DMS153 (cell line): ENCODE data around the gene INHA.

Experiments
- DNase-seq: peaks from one replicate; lab custom pipeline; 2025; lab: John Stamatoyannopoulos, UW

The INHA gene

DNA sequence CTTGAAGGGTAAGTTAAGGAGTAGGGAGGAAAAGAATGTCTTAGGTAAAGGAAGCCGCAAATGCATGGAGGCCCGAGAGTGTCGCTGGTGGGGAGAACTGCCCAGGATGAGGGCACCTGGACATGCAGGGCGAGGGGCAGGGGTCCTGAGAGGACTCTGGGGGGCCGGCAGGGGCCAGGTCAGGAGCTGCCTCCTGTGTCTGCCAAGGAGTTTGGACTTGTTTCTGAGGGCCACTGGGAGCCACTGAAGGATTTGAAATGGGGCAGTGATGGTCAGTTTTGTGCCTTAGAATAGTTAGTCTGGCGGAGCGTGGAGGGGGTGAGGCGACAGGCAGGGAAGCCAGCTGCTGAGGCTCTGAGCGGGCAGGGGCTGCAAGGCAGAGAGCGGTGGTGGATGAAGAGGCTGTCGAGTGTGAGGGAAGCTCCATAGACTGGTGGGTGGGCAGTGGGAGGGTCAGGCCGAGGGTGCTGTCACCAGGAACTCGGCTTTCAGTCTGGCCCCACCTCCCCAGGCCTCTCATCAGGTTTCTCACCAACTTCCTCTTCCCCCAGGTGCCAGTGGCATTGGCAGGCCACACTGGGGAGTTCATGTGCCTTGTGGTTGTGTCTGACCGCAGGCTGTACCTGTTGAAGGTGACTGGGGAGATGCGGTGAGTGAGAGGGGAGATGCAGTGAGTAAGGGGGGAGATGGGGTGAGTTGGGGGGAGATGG, 40.6 kb downstream of the INHA start:
- DNase-seq: no peak

DNA sequence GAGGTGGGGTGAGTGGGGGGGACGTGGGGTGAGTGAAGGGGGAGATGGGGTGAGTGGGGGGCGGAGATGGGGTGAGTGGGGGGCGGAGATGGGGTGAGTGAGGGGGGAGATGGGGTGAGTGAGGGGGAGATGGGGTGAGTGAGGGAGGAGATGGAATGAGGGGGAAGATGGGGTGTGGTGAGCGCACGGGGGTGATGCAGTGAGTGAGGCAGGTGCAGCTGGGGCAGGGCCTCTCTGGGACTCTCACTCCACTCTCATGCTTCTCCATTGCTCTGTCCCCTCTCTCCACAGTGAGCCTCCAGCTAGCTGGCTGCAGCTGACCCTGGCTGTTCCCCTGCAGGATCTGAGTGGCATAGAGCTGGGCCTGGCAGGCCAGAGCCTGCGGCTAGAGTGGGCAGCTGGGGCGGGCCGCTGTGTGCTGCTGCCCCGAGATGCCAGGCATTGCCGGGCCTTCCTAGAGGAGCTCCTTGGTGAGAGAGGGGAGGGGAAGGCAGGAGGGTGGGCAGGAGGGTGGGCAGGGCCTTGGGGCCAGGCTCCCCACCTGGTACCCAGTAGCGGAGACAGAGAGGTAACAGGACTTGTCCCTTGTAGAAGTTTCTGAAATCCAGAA, 41.5 kb downstream of the INHA start:
- no peak for DNase-seq

DNA sequence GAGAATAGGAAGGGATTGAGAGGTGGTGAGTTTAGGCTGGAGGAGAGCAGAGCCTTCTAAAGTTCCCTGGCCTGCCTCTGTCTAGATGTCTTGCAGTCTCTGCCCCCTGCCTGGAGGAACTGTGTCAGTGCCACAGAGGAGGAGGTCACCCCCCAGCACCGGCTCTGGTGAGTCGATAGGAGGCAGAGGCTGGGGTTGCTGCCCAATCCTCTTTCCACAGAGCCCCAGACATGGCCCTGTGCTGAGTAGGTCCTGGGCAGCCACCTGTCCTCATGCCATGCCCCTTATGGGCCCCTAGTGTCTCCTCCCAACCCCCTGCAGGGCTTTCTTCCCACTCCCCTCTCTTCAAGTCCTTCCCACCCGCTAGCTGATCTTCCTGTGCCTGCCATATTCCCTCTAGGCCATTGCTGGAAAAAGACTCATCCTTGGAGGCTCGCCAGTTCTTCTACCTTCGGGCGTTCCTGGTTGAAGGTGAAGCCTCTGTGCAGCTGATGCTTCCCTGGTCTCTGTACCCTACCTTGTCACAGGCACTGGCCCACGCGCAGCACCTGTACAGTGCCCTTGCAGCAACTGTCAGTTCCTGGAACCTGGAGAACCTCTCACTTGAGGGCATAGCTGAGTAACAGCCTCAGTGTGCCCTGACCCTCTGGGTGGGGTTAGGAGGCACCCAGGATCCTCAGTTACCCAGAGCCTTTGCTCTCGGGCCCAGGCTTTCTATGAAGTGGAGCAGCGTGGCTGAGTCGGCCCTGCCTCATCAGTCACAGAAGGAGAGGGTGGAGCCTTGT, 42.2 kb downstream of the INHA start:
- no peak for DNase-seq

DNA sequence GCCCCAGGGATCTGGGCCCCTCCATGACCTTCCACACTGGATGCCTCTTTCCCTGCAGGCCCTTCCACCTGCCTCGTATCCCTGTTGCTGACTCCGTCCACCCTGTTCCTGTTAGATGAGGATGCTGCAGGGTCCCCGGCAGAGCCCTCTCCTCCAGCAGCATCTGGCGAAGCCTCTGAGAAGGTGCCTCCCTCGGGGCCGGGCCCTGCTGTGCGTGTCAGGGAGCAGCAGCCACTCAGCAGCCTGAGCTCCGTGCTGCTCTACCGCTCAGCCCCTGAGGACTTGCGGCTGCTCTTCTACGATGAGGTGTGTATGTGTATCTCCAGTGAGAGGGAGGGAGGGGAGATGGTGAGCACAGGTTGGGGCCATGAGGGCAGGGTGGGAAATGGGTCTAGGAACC, 42.9 kb downstream of the INHA start:
- no peak for DNase-seq

DNA sequence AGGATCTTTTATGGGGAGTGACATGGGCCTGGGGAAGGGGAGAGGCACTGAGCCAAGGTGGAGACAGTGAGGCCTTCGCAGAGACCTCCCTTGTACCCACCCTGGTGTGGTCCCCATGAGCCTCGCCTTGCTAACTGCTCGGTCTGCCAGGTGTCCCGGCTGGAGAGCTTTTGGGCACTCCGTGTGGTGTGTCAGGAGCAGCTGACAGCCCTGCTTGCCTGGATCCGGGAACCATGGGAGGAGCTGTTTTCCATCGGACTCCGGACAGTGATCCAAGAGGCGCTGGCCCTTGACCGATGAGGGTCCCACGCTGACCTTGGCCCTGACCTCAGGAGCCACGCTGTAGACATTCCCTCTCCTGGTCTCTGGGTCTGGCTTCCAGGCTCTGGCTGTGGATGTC, 43.8 kb downstream of the INHA start:
- DNase-seq: no peak

DNA sequence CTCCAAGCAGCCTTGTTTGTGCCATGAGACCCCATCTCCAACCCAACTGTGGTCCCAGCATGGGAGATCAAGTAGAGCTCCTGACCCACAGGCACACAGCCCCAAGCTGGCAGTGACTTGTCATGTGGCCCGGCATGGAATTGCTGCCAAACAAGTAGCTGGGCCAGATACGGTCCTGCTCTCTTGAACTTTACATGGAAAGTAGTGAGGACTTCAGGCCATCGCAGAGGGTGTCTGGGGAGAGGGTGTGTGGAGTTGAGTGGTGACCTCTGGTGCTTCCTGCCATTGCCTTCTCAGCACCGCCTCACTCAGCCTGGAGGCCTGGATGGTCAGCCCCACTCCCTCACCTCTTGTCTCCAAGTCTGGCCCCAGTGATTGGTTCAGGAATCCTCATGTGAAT, 44.4 kb downstream of the INHA start:
- no peak for DNase-seq

DNA sequence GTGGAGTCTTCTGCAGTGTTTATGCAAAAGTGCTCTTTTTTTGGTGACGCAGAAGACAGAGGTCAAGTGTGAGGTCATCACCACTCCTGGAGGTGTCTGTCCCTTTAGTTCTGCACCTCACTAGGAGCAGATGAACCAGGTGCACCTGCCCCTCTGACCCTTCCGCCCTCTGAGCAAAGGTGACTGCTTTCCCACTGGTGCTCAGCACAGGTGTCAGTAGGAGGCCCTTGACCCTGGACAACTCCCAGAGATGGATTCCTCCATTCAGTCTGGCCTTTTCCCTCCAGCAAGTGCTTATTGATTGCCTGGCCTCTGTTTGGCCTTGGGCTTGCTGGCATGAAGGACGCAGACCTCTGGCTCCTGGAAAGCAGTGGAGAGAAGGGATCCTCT, 46.6 kb downstream of the INHA start:
- no peak for DNase-seq

DNA sequence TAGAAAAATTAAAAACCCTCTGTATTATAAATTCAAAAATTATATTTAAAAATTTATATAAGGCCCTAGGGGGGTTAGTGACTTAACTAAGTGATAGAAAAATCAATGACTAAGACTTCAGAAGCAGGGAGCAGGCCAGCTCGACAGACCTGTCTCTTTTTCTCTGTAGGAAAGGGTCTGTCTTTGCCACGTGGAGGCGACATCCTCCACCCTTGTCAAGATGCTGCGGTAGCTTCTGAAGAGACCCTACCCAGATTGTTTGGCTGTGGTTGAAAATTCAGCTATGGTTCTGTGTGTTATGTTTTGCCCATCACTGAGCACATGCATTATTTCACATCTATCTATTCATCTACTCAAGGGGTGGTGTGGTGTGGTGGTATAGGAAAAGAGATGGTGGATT, 47.1 kb downstream of the INHA start:
- DNase-seq: no peak

DNA sequence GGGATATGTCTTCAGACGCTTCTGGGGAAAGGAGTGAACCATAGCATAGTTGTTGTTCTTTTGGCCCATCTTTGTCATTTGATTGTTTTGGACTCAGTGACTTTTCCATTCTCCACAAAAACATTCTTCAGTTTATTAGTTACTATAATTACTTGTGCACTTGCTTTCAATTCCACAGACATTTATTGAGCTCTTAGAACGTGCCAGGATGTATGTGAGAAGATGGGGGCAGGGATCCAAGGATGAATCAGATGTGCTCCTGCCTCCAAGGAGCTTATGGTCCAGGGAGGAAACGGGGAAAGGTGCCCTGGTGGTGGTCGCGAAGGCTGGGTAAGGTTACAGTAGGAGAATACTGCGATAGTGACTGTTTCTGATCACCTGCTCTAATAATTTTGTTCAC, 48.4 kb downstream of the INHA start:
- no peak for DNase-seq

DNA sequence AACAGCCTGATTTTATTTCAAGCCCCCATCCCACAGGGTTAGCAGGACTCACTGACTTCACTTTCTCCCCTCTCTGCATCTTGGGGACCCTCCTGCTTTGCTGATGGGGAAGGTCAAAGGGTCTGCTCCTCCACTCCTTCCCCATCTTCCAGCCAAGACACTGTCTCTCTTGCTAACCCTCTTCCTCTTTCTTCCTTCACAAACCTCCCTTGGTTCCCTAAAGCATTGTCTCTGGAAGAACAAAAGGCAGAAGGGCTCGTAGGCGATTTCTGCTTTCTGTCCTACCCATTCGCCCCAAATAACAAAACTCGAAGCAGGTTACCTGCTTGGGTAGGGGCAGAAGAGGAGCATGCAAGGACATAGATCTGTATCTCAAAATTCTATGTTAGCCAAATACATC, 49.8 kb downstream of the INHA start:
- DNase-seq: no peak

DNA sequence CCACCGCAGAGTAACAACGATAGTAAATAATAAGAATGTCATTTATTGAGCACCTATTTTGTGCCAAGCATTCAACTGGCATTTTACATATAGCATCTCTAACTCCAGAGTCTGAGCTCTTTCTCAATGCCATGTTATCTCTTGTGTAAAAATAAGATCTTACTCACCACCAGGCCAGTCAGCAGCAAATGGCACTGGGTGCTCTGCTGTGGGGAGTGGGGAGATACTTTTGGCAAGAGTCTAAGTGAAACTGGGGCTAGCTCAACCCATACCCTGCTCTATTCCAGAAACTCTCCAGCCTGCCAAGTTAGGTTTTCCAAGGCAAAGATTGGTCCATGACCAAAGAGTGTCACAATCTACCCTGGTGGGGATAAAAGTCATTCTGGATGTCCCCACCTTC, 50.4 kb downstream of the INHA start:
- DNase-seq: no peak

DNA sequence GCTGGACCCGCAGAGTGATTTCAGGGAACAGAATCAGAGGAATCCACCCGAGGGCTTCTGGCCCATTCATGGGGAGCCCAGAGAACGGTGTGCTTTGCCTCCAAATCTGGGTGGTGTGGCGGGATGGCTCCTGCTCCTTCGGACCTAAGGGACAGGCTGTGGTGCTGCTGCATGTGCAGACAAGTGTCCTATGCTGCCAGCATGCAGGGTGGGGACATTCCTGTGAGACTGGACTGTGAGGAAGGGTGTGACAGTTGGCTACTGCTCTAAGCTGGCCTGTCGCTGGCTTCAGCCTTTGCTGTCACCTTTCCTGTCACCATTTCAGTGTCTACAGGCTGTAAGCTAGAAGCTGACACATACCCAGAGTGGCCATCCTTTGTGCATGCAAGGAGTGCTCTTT, 52.5 kb downstream of the INHA start:
- DNase-seq: no peak

DNA sequence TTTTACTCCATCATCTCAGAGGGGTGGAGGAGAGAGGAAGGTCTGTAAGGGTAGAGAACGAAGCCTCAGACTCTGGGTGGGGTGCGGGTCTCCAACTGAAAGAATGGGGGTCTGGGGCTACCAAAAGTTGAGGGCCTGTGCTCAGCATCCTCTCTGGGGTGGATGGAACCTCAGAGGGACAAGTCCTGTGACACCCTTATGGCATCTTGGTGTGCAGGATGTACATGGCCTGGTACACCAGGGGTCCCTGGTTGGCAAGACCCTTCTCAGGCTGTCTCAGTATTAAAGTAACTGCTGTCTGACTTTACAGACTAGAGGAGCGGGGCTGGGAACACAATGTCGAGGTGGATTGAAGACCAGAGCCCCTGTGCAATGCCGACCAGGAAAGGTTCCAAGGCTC, 53.1 kb downstream of the INHA start:
- no peak for DNase-seq
